ENCODE measurements around the gene ADAM15.

GRCh38 chr1:155015527-155016230 is 35.4 kb upstream of the ADAM15 start:
- TF ChIP-seq CTCF (IDR thresholded peaks at IDR 0.05; ENCODE audit: extremely low read depth in 1 of 2, insufficient read depth in 1 of 2, low read depth in 1 of 2, low read length in 2 of 2) (no peak), EZH2 (IDR thresholded peaks at IDR 0.05; ENCODE audit: borderline replicate concordance, low read depth, low read length, severe bottlenecking) (no peak)

All from endothelial cell of umbilical vein (primary cell).